ENCODE results near the gene ZMIZ1.

Gene ZMIZ1

GRCh38 chr10:79349072-79349491 is 280.3 kb downstream of the ZMIZ1 start:
- no peak for DNase-seq

- no peak for DNase-seq
Observed at GRCh38 chr10:79349766-79350406, 281.1 kb downstream of the ZMIZ1 start.

DNA sequence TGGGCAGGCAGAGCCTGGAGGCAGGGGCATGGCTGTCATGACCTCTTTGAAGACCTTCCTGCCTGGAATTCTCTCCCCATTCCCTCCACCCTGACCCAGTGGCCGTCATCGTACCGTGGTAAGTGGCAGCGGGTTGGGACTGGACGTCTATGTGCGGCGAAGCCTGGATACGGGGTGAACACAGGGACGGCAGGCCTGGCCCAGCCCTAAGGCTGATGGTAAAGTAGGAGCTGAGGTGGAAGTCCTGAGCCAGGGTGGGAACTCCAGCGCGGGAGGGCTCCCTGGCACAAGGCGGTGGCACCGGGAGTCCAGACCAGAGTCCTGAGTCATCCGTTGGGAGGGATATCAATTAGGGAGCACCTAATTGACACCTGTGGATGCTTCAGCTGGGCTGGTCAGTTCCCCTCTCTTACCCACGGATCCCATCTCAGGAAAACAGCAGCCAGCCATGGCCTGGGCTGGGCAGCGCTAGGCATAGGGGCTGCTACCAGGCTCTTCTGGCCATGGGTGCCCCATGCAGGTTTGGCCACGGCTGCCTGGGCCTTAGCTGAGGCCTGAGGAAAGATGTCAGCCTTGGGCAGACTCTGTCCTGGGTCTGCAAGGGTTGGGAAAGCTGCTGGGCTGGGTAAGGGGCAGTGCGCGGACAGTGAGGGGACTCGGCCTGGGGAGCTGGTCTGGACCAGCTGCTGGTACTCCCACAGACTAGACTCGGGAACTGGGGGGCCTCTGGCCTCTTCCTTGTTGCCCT is 281.8 kb downstream of the ZMIZ1 start:
- DNase-seq, result no peak

- DNase-seq, result no peak
Observed at GRCh38 chr10:79351332-79351731, 282.6 kb downstream of the ZMIZ1 start.

DNA sequence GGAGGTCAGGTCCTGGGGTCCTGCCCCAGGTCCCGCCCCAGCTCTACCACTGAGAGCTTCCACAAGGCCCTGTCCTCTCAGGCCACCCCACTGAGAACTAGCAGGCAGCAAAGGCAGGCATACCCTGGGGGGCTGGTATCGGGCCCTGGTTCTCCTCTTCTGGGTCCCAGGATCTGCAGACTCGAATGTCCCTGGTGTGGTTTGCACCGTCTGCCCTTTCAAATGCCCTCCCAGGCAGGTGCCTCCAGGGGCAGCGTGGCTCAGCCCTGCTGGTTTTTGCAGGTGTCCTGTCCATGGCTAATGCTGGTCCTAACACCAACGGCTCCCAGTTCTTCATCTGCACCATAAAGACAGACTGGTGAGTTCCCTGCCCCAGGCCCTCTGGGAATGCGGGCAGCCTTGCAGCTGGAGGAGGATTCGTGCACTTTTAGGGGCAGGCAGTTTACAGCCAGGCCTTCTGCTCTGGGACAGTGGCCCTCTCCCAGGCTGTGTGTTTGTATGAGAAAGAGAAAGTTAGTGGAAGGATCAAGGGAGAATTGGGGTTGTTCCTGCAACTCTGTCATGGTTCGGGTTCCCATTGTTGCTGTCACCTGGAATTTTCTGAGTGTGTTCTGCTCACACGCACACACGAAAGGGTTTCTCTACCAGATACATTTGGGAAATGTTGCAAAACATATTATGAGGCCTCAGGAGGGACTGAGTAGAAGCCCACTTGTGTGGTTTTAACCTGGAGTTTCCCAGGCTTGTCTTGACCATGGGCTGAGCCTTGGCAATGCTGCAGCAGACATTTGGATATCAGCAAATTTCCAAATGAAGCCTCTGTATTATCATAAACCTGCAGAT is 283.5 kb downstream of the ZMIZ1 start:
- no peak for DNase-seq

DNA sequence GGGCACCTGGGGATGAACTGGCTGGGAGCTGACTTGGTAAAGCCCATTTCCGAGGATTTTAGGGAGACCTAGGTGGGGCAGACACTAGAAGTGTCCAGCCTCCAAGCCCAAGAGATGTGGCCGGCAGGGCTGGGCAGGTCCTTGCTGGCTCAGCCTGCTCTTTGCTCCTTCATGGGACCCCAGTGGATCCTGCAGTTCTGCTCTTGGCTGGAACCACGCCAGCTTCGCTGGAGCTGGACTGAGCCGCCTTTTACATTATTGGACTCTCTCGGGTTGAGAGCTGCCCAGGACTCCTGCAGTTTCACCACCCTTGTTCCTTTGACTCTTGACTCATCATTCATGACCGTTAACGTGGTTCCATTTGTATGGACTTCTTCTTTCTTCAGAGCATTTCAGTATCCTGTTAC is 284.2 kb downstream of the ZMIZ1 start:
- DNase-seq, result no peak

GRCh38 chr10:79353726-79354125 is 285.0 kb downstream of the ZMIZ1 start:
- DNase-seq, result no peak

DNA sequence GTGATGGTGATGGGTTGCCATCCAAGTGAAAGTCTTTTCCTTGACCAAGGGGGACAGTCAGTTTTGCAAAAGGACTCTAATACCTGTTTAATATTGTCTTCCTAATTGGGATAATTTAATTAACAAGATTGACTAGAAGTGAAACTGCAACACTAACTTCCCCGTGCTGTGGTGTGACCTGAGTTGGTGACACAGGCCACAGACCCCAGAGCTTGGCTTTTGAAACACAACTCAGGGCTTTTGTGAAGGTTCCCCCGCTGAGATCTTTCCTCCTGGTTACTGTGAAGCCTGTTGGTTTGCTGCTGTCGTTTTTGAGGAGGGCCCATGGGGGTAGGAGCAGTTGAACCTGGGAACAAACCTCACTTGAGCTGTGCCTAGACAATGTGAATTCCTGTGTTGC is 285.4 kb downstream of the ZMIZ1 start:
- DNase-seq, result no peak

- no peak for DNase-seq
Observed at GRCh38 chr10:79354615-79355014, 285.8 kb downstream of the ZMIZ1 start.

- no peak for DNase-seq
Observed at GRCh38 chr10:79355420-79356017, 286.8 kb downstream of the ZMIZ1 start.

- DNase-seq, result no peak
Observed at GRCh38 chr10:79356104-79356503, 287.3 kb downstream of the ZMIZ1 start.

DNA sequence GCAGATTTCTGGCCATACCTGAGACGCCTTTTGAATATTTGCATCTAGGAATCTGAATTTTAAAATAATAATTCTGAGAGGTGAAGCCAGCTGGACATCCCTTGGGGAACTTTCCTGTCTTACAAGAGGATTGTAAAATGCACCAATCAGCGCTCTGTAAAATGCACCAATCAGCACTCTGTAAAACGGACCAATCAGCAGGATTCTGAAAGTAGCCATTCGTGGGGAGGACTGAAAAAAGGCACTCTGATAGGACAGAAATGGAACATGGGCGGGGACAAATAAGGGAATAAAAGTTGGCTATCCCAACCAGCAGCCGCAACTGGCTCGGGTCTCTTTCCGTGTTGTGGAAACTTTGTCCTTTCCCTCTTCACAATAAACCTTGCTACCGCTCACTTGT is 288.4 kb downstream of the ZMIZ1 start:
- no peak for DNase-seq

- DNase-seq, result no peak
Observed at GRCh38 chr10:79358811-79359210, 290.0 kb downstream of the ZMIZ1 start.

DNA sequence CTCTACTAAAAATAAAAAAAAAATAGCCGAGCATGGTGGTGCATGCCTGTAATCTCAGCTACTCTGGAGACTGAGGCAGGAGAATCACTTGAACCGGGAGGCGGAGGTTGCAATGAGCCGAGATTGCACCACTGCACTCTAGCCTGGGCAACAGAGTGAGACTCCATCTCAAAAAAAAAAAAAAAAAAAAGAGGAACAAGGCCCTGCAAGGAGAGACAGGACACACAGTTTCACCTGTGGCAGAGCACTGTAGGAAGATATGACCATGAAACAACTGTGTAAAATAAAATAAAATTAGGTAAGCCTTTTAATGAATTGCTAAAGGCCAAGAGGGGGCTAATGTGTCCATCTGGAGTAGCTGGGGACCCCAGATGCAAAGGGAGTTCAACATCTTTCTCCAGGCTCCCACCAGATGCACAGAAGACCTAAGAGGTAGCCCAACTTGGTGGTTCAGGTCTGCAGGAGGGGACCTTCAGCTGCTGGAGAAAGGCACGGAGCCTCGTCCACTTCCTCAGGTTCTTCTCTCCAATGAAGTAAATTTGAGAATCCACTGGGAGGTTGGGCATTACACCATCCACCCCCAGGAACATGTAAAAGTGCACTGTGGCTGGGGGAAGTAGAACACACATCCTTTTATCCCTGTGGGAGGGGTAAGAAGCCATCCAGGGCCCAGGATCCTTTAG is 291.2 kb downstream of the ZMIZ1 start:
- no peak for DNase-seq

GRCh38 chr10:79360499-79361342 is 292.0 kb downstream of the ZMIZ1 start:
- no peak for DNase-seq

GRCh38 chr10:79361726-79362397 is 293.1 kb downstream of the ZMIZ1 start:
- DNase-seq, result no peak
